CD4-positive, alpha-beta T cell treated with Interleukin-15 for 1 hour (primary cell): ENCODE measurements around the gene KIRREL1.

Experiments used
- DNase-seq: peaks from one replicate; pipeline ENCODE4 v3.0.0-alpha.2; 2020

The KIRREL1 gene

GRCh38 chr1:158037008-158037865 lies 43.8 kb downstream of the KIRREL1 start:
- no peak for DNase-seq

- no peak for DNase-seq
Measured at GRCh38 chr1:158037866-158038359, 44.5 kb downstream of the KIRREL1 start.

GRCh38 chr1:158038793-158039192 lies 45.3 kb downstream of the KIRREL1 start:
- DNase-seq: no peak

GRCh38 chr1:158039380-158039779 lies 45.9 kb downstream of the KIRREL1 start:
- DNase-seq: no peak

GRCh38 chr1:158040323-158040722 lies 46.9 kb downstream of the KIRREL1 start:
- DNase-seq: no peak

GRCh38 chr1:158043232-158043631 lies 49.8 kb downstream of the KIRREL1 start:
- DNase-seq: no peak

- no peak for DNase-seq
Measured at GRCh38 chr1:158045639-158046038, 52.2 kb downstream of the KIRREL1 start.

- no peak for DNase-seq
Measured at GRCh38 chr1:158046715-158047510, 53.5 kb downstream of the KIRREL1 start.

- no peak for DNase-seq
Measured at GRCh38 chr1:158048371-158049067, 55.1 kb downstream of the KIRREL1 start.

- DNase-seq: no peak
Measured at GRCh38 chr1:158049853-158050252, 56.4 kb downstream of the KIRREL1 start.

GRCh38 chr1:158053276-158053675 lies 59.8 kb downstream of the KIRREL1 start:
- no peak for DNase-seq

GRCh38 chr1:158054721-158055120 lies 61.3 kb downstream of the KIRREL1 start:
- DNase-seq: no peak

GRCh38 chr1:158055854-158056253 lies 62.4 kb downstream of the KIRREL1 start:
- no peak for DNase-seq

GRCh38 chr1:158056498-158056897 lies 63.1 kb downstream of the KIRREL1 start:
- no peak for DNase-seq

GRCh38 chr1:158058237-158058985 lies 65.0 kb downstream of the KIRREL1 start:
- DNase-seq: no peak

- DNase-seq: no peak
Measured at GRCh38 chr1:158059984-158060383, 66.5 kb downstream of the KIRREL1 start.

- DNase-seq: no peak
Measured at GRCh38 chr1:158062174-158062573, 68.7 kb downstream of the KIRREL1 start.

GRCh38 chr1:158067662-158068061 lies 74.2 kb downstream of the KIRREL1 start:
- DNase-seq: no peak

GRCh38 chr1:158068918-158069317 lies 75.5 kb downstream of the KIRREL1 start:
- DNase-seq: no peak

- DNase-seq: no peak
Measured at GRCh38 chr1:158071138-158071537, 77.7 kb downstream of the KIRREL1 start.

- no peak for DNase-seq
Measured at GRCh38 chr1:158075078-158075477, 81.6 kb downstream of the KIRREL1 start.

- DNase-seq: no peak
Measured at GRCh38 chr1:158076441-158076840, 83.0 kb downstream of the KIRREL1 start.
